Peyer's patch (tissue), 4 donors: ENCODE data around the gene JOSD2.

Experiments
- CTCF ChIP-seq, 6 experiments: fragments of 450-650 bp in 4 of 6; fragments of 200-600 bp in 2 of 6; sonication (generic) in 1 of 6; IDR thresholded peaks; one replicate each; pipeline ENCODE4 v1.5.1; 2017 to 2019; ENCODE audit warnings: antibody characterized with exemption in 6 of 6, mild to moderate bottlenecking in 3 of 6, moderate library complexity in 1 of 6
- POLR2A ChIP-seq, 2 donors: fragments of 450-650 bp; IDR thresholded peaks; one replicate each; pipeline ENCODE4 v1.5.1; 2017; ENCODE audit warnings: antibody characterized with exemption in 2 of 2, mild to moderate bottlenecking in 2 of 2, moderate library complexity in 2 of 2

GRCh38 chr19:50558449-50558848, 47.5 kb upstream of the JOSD2 start:
- TF ChIP-seq POLR2A (IDR thresholded peaks at IDR 0.05) = no peak
- TF ChIP-seq CTCF (IDR thresholded peaks at IDR 0.05) = no peak
